ENCODE data around the gene NPR3.

NPR3 gene

DNA sequence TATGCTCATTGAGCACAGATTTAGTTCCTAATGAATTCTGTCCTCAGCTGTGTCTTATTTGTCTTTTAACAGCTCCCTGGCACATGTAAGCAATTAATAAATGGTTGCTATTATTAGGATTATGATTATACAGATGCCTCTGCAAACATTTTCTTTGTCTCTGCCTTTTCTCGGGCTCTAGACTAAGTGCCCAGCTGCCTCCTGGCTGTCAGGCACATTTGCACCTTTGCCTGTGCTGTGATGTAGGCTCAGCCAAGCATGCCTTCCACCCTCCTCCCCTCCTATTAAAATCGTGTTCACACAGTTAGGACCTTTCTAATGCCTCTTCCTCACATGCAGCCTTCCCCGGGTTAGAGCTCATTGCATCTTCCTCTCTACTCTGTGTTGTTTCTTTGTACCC, 25.7 kb downstream of the NPR3 start:
- no peak overlapping the region for H3K4me3 ChIP-seq (ENCODE audit: insufficient read length, low read depth)
- H3K36me3 ChIP-seq (ENCODE audit: insufficient read depth, insufficient read length, low read length): no peaks in the 10 kb centered on the region
- TF ChIP-seq ZNF274 (IDR thresholded peaks at IDR 0.05; ENCODE audit: low read depth, low read length): no peak
- no peak for TF ChIP-seq SUZ12 (IDR thresholded peaks at IDR 0.05; ENCODE audit: extremely low read depth, insufficient read depth, insufficient read length)
- TF ChIP-seq YY1 (IDR thresholded peaks at IDR 0.05; ENCODE audit: insufficient read depth, insufficient read length): no peak
- H3K9me3 ChIP-seq (ENCODE audit: insufficient read depth, low read length): no peaks in the 10 kb centered on the region
- DNase-seq (ENCODE audit: low read depth, low spot score): no peak
- H3K9ac ChIP-seq (ENCODE audit: insufficient read length, low read depth): no peak overlapping the region
- H3K4me1 ChIP-seq (ENCODE audit: insufficient read depth, insufficient read length): no peaks in the 10 kb centered on the region
- no peaks in the 10 kb centered on the region for H3K27me3 ChIP-seq (ENCODE audit: insufficient read depth, insufficient read length)

DNA sequence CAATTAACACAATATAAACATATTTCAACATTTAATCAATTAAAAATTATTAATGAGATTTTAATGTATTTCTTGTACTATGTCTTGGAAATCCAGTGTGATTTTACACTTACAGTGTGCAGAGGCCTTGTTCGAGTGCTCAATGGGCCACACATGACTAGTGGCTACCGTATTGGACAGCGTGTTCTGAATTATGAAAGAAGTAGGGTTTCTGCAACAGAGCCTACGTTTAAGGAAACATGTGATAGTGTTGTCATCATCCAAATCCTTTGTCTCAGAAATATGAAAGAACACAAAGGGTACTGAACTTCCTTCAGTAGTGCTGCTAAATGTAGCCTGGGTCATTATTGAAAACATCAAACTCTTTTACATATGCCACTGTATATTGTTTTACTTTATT, 29.5 kb downstream of the NPR3 start:
- Histone ChIP-seq H3K4me3 (ENCODE audit: insufficient read length, low read depth) (no peak overlapping the region), H3K4me1 (ENCODE audit: insufficient read depth, insufficient read length) (no peaks in the 10 kb centered on the region), H3K9ac (ENCODE audit: insufficient read length, low read depth) (no peak overlapping the region), H3K27me3 (ENCODE audit: insufficient read depth, insufficient read length) (no peaks in the 10 kb centered on the region), H3K36me3 (ENCODE audit: insufficient read depth, insufficient read length, low read length) (no peaks in the 10 kb centered on the region), H3K9me3 (ENCODE audit: insufficient read depth, low read length) (no peaks in the 10 kb centered on the region)
- DNase-seq (ENCODE audit: low read depth, low spot score): no peak
- TF ChIP-seq YY1 (IDR thresholded peaks at IDR 0.05; ENCODE audit: insufficient read depth, insufficient read length) (no peak), ZNF274 (IDR thresholded peaks at IDR 0.05; ENCODE audit: low read depth, low read length) (no peak), SUZ12 (IDR thresholded peaks at IDR 0.05; ENCODE audit: extremely low read depth, insufficient read depth, insufficient read length) (no peak)

DNA sequence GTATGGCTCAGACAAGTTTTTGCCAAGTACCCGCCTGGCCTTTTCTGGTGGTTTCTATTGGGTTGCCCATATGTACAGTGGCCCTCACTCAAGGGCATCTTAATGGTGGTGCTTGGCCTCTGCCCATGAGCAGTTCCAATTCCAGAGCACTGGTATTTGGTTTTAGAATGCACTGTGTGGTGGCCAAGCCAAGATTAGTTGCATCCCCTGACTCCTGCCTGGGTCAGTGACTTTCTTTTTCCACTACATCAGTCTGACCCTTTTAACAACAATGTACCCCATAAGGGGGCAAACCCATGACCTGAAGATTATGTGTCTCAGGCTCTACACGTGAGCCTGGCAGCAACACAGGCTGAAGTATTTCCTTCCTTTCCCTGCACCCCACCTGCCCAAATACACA, 34.2 kb downstream of the NPR3 start:
- H3K9me3 ChIP-seq (ENCODE audit: insufficient read depth, low read length): no peaks in the 10 kb centered on the region
- H3K27me3 ChIP-seq (ENCODE audit: insufficient read depth, insufficient read length): no peaks in the 10 kb centered on the region
- DNase-seq (ENCODE audit: low read depth, low spot score): no peak
- H3K9ac ChIP-seq (ENCODE audit: insufficient read length, low read depth): no peak overlapping the region
- no peaks in the 10 kb centered on the region for H3K36me3 ChIP-seq (ENCODE audit: insufficient read depth, insufficient read length, low read length)
- no peak for TF ChIP-seq SUZ12 (IDR thresholded peaks at IDR 0.05; ENCODE audit: extremely low read depth, insufficient read depth, insufficient read length)
- TF ChIP-seq ZNF274 (IDR thresholded peaks at IDR 0.05; ENCODE audit: low read depth, low read length): no peak
- TF ChIP-seq YY1 (IDR thresholded peaks at IDR 0.05; ENCODE audit: insufficient read depth, insufficient read length): no peak
- no peak overlapping the region for H3K4me3 ChIP-seq (ENCODE audit: insufficient read length, low read depth)
- H3K4me1 ChIP-seq (ENCODE audit: insufficient read depth, insufficient read length): no peaks in the 10 kb centered on the region

DNA sequence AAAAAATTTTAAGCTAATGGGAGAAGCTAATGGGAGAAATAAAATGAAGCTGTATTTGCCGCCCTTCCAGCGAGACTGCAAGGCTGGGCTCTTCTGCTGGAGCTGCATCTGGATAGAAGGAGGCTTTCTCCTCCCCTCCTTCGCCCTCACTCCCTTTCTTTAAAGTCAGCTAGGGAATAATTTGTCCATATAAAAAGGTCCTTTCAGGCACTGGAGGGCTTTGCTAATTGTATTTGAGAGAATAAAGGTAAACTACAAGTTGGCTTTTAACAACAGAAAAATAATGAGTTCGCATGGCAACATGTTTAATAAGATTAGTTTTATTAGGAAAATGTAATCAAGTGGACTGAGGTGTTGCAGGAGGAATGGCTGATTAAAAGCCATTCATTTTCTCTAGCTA, 41.3 kb downstream of the NPR3 start:
- Histone ChIP-seq H3K4me1 (ENCODE audit: insufficient read depth, insufficient read length) (no peaks in the 10 kb centered on the region), H3K4me3 (ENCODE audit: insufficient read length, low read depth) (no peak overlapping the region), H3K9ac (ENCODE audit: insufficient read length, low read depth) (no peak overlapping the region), H3K36me3 (ENCODE audit: insufficient read depth, insufficient read length, low read length) (no peaks in the 10 kb centered on the region), H3K9me3 (ENCODE audit: insufficient read depth, low read length) (no peaks in the 10 kb centered on the region), H3K27me3 (ENCODE audit: insufficient read depth, insufficient read length) (no peaks in the 10 kb centered on the region)
- no peak for TF ChIP-seq YY1 (IDR thresholded peaks at IDR 0.05; ENCODE audit: insufficient read depth, insufficient read length)
- TF ChIP-seq SUZ12 (IDR thresholded peaks at IDR 0.05; ENCODE audit: extremely low read depth, insufficient read depth, insufficient read length): no peak
- TF ChIP-seq ZNF274 (IDR thresholded peaks at IDR 0.05; ENCODE audit: low read depth, low read length): no peak
- DNase-seq (ENCODE audit: low read depth, low spot score): no peak

DNA sequence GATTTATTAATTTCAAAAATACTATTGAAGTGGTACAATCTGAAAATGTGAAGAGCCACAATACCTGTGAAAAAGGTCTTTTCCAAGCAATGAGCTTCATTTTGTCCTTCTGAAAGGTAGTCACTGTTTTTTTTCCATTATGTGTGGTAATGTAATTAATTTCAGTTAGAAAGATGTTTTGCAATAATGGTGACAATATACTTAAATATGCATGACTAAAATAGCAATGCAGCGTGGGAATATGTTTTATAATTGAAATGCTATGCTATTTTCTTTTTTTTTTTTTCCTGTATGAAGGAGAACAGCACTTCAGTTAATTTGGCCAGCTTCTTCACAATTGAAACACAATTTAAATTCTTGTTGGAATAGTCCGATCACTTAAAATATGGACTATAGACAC, 41.9 kb downstream of the NPR3 start:
- no peak overlapping the region for H3K9ac ChIP-seq (ENCODE audit: insufficient read length, low read depth)
- TF ChIP-seq SUZ12 (IDR thresholded peaks at IDR 0.05; ENCODE audit: extremely low read depth, insufficient read depth, insufficient read length) (no peak), YY1 (IDR thresholded peaks at IDR 0.05; ENCODE audit: insufficient read depth, insufficient read length) (no peak), ZNF274 (IDR thresholded peaks at IDR 0.05; ENCODE audit: low read depth, low read length) (no peak)

DNA sequence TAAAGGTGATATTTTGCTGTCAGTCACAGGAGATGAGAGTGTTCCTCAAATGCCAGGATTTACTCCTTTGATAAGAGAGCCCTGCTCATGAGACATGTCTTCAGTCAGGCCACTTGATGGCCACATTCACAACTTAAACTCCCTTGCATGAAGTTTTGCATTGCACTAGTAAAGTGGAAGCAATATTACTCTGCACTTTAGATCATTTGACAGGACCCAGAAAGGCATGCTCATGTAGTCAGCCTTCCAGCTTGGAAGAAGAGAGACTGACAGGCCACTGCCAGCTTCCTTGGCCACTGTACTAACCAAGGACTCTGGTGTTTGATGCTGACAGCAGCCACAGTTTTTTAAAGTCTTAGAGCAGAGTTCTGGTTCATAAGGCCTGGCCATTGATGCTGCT, 42.6 kb downstream of the NPR3 start:
- no peaks in the 10 kb centered on the region for H3K36me3 ChIP-seq (ENCODE audit: insufficient read depth, insufficient read length, low read length)
- DNase-seq (ENCODE audit: low read depth, low spot score): no peak
- no peaks in the 10 kb centered on the region for H3K27me3 ChIP-seq (ENCODE audit: insufficient read depth, insufficient read length)
- no peak for TF ChIP-seq ZNF274 (IDR thresholded peaks at IDR 0.05; ENCODE audit: low read depth, low read length)
- TF ChIP-seq SUZ12 (IDR thresholded peaks at IDR 0.05; ENCODE audit: extremely low read depth, insufficient read depth, insufficient read length): no peak
- TF ChIP-seq YY1 (IDR thresholded peaks at IDR 0.05; ENCODE audit: insufficient read depth, insufficient read length): no peak
- H3K4me3 ChIP-seq (ENCODE audit: insufficient read length, low read depth): no peak overlapping the region
- no peaks in the 10 kb centered on the region for H3K4me1 ChIP-seq (ENCODE audit: insufficient read depth, insufficient read length)
- no peaks in the 10 kb centered on the region for H3K9me3 ChIP-seq (ENCODE audit: insufficient read depth, low read length)
- H3K9ac ChIP-seq (ENCODE audit: insufficient read length, low read depth): no peak overlapping the region

More for the DNA sequence above, 41.9 kb downstream of the NPR3 start:
- no peak for DNase-seq (ENCODE audit: low read depth, low spot score)
- H3K4me1 ChIP-seq (ENCODE audit: insufficient read depth, insufficient read length): no peaks in the 10 kb centered on the region
- no peaks in the 10 kb centered on the region for H3K36me3 ChIP-seq (ENCODE audit: insufficient read depth, insufficient read length, low read length)
- H3K4me3 ChIP-seq (ENCODE audit: insufficient read length, low read depth): no peak overlapping the region
- no peaks in the 10 kb centered on the region for H3K27me3 ChIP-seq (ENCODE audit: insufficient read depth, insufficient read length)
- no peaks in the 10 kb centered on the region for H3K9me3 ChIP-seq (ENCODE audit: insufficient read depth, low read length)

DNA sequence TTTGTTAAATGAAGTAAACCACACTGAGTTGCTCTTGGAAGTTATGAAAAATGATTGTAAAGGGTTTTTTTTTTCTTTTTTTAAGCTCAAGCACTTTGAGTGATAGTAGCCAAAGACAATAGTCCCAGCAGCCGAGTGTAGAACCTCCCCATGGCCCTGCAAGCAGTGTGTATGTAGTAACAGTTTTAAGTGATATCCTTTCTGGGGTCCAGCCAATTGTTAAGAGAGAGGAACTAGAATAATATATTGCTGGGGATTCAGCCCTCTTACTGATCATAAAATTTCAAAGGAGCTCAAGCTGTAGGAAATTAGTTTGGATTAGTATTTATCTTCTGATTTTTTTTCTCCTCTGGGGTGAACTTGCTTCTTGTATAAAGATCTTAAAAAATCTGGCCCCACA, 43.2 kb downstream of the NPR3 start:
- TF ChIP-seq YY1 (IDR thresholded peaks at IDR 0.05; ENCODE audit: insufficient read depth, insufficient read length) (no peak), SUZ12 (IDR thresholded peaks at IDR 0.05; ENCODE audit: extremely low read depth, insufficient read depth, insufficient read length) (no peak), ZNF274 (IDR thresholded peaks at IDR 0.05; ENCODE audit: low read depth, low read length) (no peak)
- H3K9me3 ChIP-seq (ENCODE audit: insufficient read depth, low read length): no peaks in the 10 kb centered on the region
- no peaks in the 10 kb centered on the region for H3K27me3 ChIP-seq (ENCODE audit: insufficient read depth, insufficient read length)
- H3K4me3 ChIP-seq (ENCODE audit: insufficient read length, low read depth): no peak overlapping the region
- no peak overlapping the region for H3K9ac ChIP-seq (ENCODE audit: insufficient read length, low read depth)
- no peaks in the 10 kb centered on the region for H3K4me1 ChIP-seq (ENCODE audit: insufficient read depth, insufficient read length)
- no peak for DNase-seq (ENCODE audit: low read depth, low spot score)
- H3K36me3 ChIP-seq (ENCODE audit: insufficient read depth, insufficient read length, low read length): no peaks in the 10 kb centered on the region

DNA sequence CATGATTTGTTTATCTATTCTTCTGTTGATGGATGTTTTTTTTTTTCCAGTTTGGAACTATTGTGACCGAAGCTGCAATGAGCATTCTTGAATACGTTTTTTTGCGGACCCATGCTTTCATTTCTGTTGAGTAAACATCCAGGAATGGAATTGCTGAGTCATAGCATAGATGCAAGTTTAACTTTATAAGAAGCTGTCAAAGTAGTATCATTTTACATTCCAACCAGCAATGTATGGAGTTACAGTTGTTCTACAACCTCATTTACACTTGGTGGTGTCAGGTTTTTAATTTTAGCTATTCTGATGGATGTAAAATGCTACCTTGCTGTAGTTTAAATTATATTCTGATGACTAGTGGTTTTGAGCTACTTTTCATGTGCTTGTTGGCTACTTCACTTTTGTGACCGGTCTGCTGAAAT, 49.0 kb downstream of the NPR3 start:
- no peaks in the 10 kb centered on the region for H3K36me3 ChIP-seq (ENCODE audit: insufficient read depth, insufficient read length, low read length)
- H3K9me3 ChIP-seq (ENCODE audit: insufficient read depth, low read length): no peaks in the 10 kb centered on the region
- no peak overlapping the region for H3K9ac ChIP-seq (ENCODE audit: insufficient read length, low read depth)
- no peak for TF ChIP-seq SUZ12 (IDR thresholded peaks at IDR 0.05; ENCODE audit: extremely low read depth, insufficient read depth, insufficient read length)
- TF ChIP-seq YY1 (IDR thresholded peaks at IDR 0.05; ENCODE audit: insufficient read depth, insufficient read length): no peak
- TF ChIP-seq ZNF274 (IDR thresholded peaks at IDR 0.05; ENCODE audit: low read depth, low read length): no peak
- H3K4me3 ChIP-seq (ENCODE audit: insufficient read length, low read depth): no peak overlapping the region
- no peaks in the 10 kb centered on the region for H3K4me1 ChIP-seq (ENCODE audit: insufficient read depth, insufficient read length)
- no peaks in the 10 kb centered on the region for H3K27me3 ChIP-seq (ENCODE audit: insufficient read depth, insufficient read length)
- DNase-seq (ENCODE audit: low read depth, low spot score): no peak
